A549 (cell line): Measurements from ENCODE around the gene PRR14. TPM values are rescaled to one million over a fixed set of nuclear protein-coding genes. Genes with fewer than 3 reads are reported as not detected.

Experiments
- ATAC-seq, 2 experiments: fragments of 200-7000 bp in 1 of 2; fragments of >200 bp in 1 of 2; cut with Nextera tagmentation in 1 of 2; cut with Tn5 transposase in 1 of 2; 3 replicates each; pipeline versions ENCODE4 v1.8.0 to v1.9.1; 2018 to 2020; ENCODE audit warnings: mild to moderate bottlenecking in 1 of 2, moderate library complexity in 1 of 2
- CTCF ChIA-PET: fragments of 300-600 bp; sonication (Branson Sonifier 250); formaldehyde crosslinking; extraction: SDS; loops from one replicate; lab custom pipeline; 2021; ENCODE audit warnings: antibody characterized with exemption, inconsistent platforms; lab: Yijun Ruan, JAX
- POLR2A ChIA-PET: fragments of 350-600 bp; formaldehyde crosslinking; extraction: SDS; loops from one replicate; lab custom pipeline; 2021; ENCODE audit warnings: antibody characterized with exemption, inconsistent platforms; lab: Yijun Ruan, JAX
- DNase-seq, 2 experiments: peaks; one replicate each; pipeline versions ENCODE4 v3.0.0 to v3.0.0-alpha.2; 2011 to 2016; ENCODE audit warnings: low read depth in 1 of 2, low spot score in 1 of 2
- FAIRE-seq: peaks from 2 replicates; lab custom pipeline; 2011; peaks lifted over from hg19 to GRCh38; lab: Jason Lieb, UNC
- H3K27ac ChIP-seq, 2 experiments: fragments of >200 bp; sonication (Bioruptor Twin); formaldehyde crosslinking; 3 replicates each; pipeline ENCODE4 v1.5.1; 2016 to 2017
- H3K4me1 ChIP-seq: fragments of >200 bp; sonication (Bioruptor Twin); formaldehyde crosslinking; 3 replicates; pipeline ENCODE4 v1.6.1; 2016
- H3K4me2 ChIP-seq: fragments of >200 bp; sonication (Bioruptor Twin); formaldehyde crosslinking; 3 replicates; pipeline ENCODE4 v1.6.1; 2016
- H3K4me3 ChIP-seq: fragments of >200 bp; sonication (Bioruptor Twin); formaldehyde crosslinking; 3 replicates; pipeline ENCODE4 v1.5.1; 2016
- H3K9me3 ChIP-seq: fragments of >200 bp; sonication (Bioruptor Twin); formaldehyde crosslinking; 3 replicates; pipeline ENCODE4 v1.6.1; 2016
- BHLHE40 ChIP-seq: IDR thresholded peaks from 2 replicates; pipeline ENCODE4 v1.6.1; 2012; ENCODE audit warnings: low read depth, low read length, inconsistent platforms
- CHD2 ChIP-seq: fragments of 150-350 bp; IDR thresholded peaks from 2 replicates; pipeline ENCODE4 v1.6.1; 2014; ENCODE audit warnings: low read length; ENCODE audit not compliant: partially characterized antibody
- E2F6 ChIP-seq: IDR thresholded peaks from 2 replicates; pipeline ENCODE4 v1.6.1; 2012; ENCODE audit warnings: low read depth, borderline replicate concordance
- EHMT2 ChIP-seq: fragments of 200-600 bp; sonication (generic); IDR thresholded peaks from 2 replicates; pipeline ENCODE4 v1.6.1; 2016; ENCODE audit warnings: antibody characterized with exemption, low read depth, mild to moderate bottlenecking, moderate library complexity
- FOSB ChIP-seq: fragments of 250-450 bp; sonication (Bioruptor Pico); IDR thresholded peaks from 2 replicates; pipeline ENCODE4 v1.5.0; 2020; ENCODE audit warnings: mild to moderate bottlenecking, moderate library complexity
- FOXS1 ChIP-seq: fragments of 250-450 bp; sonication (Bioruptor Pico); IDR thresholded peaks from 2 replicates; pipeline ENCODE4 v1.5.0; 2020; ENCODE audit warnings: mild to moderate bottlenecking, moderate library complexity
- GATA3 ChIP-seq: IDR thresholded peaks from 2 replicates; pipeline ENCODE4 v1.6.1; 2012; ENCODE audit warnings: borderline replicate concordance
- HES2 ChIP-seq: fragments of >200 bp; sonication (Bioruptor Twin); formaldehyde crosslinking; IDR thresholded peaks from 2 replicates; pipeline ENCODE4 v1.6.1; 2016
- HOXA7 ChIP-seq: fragments of 250-450 bp; sonication (Bioruptor Pico); IDR thresholded peaks from 2 replicates; pipeline ENCODE4 v1.5.0; 2020; ENCODE audit warnings: mild to moderate bottlenecking, moderate library complexity
- HOXB13 ChIP-seq: fragments of 250-450 bp; sonication (Bioruptor Pico); IDR thresholded peaks from 2 replicates; pipeline ENCODE4 v1.5.0; 2020; ENCODE audit warnings: low read depth, mild to moderate bottlenecking, moderate library complexity
- HOXB5 ChIP-seq: fragments of 250-450 bp; sonication (Bioruptor Pico); IDR thresholded peaks from 2 replicates; pipeline ENCODE4 v1.5.0; 2020; ENCODE audit warnings: mild to moderate bottlenecking, moderate library complexity
- JUN ChIP-seq, 2 experiments: fragments of >200 bp; sonication (Bioruptor Twin); formaldehyde crosslinking; IDR thresholded peaks; 2 replicates in 1 of 2; 3 replicates in 1 of 2; pipeline ENCODE4 v1.6.1; 2016 to 2017
- JUNB ChIP-seq: fragments of >200 bp; sonication (Bioruptor Twin); formaldehyde crosslinking; IDR thresholded peaks from 2 replicates; pipeline ENCODE4 v1.6.1; 2016
- MAX ChIP-seq: IDR thresholded peaks from 2 replicates; pipeline ENCODE4 v1.6.1; 2012
- MAZ ChIP-seq: fragments of 150-350 bp; IDR thresholded peaks from 2 replicates; pipeline ENCODE4 v1.6.1; 2014; ENCODE audit warnings: antibody characterized with exemption, low read depth, low read length, borderline replicate concordance
- MYC ChIP-seq: IDR thresholded peaks from 2 replicates; pipeline ENCODE4 v1.6.1; 2012; ENCODE audit warnings: mild to moderate bottlenecking, inconsistent platforms, low read length, improper control_type of control experiment, borderline replicate concordance
- NFE2L2 ChIP-seq: fragments of 150-350 bp; conservative IDR thresholded peaks from 2 replicates; pipeline ENCODE4 v1.6.1; 2014; ENCODE audit warnings: low read length
- PHF8 ChIP-seq: fragments of 200-600 bp; sonication (generic); IDR thresholded peaks from 2 replicates; pipeline ENCODE4 v1.6.1; 2016; ENCODE audit warnings: low read depth, mild to moderate bottlenecking, antibody characterized with exemption, moderate library complexity, borderline replicate concordance
- POLR2A ChIP-seq: IDR thresholded peaks from 2 replicates; pipeline ENCODE4 v1.6.1; 2012; ENCODE audit warnings: mild to moderate bottlenecking, low read length
- POLR2AphosphoS2 ChIP-seq: conservative IDR thresholded peaks from 2 replicates; pipeline ENCODE4 v1.6.1; 2012; ENCODE audit warnings: low read length, improper control_type of control experiment, inconsistent platforms
- RAD21 ChIP-seq, 2 experiments: fragments of >200 bp in 1 of 2; sonication (Bioruptor Twin) in 1 of 2; formaldehyde crosslinking in 1 of 2; IDR thresholded peaks in 1 of 2; conservative IDR thresholded peaks in 1 of 2; 2 replicates in 1 of 2; 3 replicates in 1 of 2; pipeline ENCODE4 v1.6.1; 2012 to 2018; ENCODE audit warnings: inconsistent platforms in 1 of 2
- RARB ChIP-seq: fragments of 250-450 bp; sonication (Bioruptor Pico); IDR thresholded peaks from 2 replicates; pipeline ENCODE4 v1.8.0; 2021; ENCODE audit warnings: mild to moderate bottlenecking, moderate library complexity
- RFX5 ChIP-seq: fragments of 450-650 bp; IDR thresholded peaks from 2 replicates; pipeline ENCODE4 v1.7.1; 2014; ENCODE audit warnings: antibody characterized with exemption, mild to moderate bottlenecking, moderate library complexity
- TP53 ChIP-seq: fragments of 250-450 bp; sonication (Bioruptor Pico); IDR thresholded peaks from 2 replicates; pipeline ENCODE4 v1.5.0; 2021; ENCODE audit warnings: mild to moderate bottlenecking, moderate library complexity
- ZC3H11A ChIP-seq: fragments of 450-650 bp; IDR thresholded peaks from 2 replicates; pipeline ENCODE4 v1.6.1; 2014; ENCODE audit warnings: antibody characterized with exemption, mild to moderate bottlenecking
- ZNF302 ChIP-seq: fragments of 250-450 bp; sonication (Bioruptor Pico); IDR thresholded peaks from 2 replicates; pipeline ENCODE4 v1.9.0; 2021; ENCODE audit warnings: inconsistent platforms, mild to moderate bottlenecking, moderate library complexity
- WGBS: methylation state at CpG from one replicate; pipeline ENCODE4 v1.1.6; 2017; ENCODE audit errors: missing lambda C conversion rate; 5-methylcytosine and 5-hydroxymethylcytosine counted together
- polyA plus RNA-seq, 4 experiments: library from polyadenylated mRNA; depleted of rRNA in 3 of 4; stranded (reverse); fragments of >200 nt; fragmentation: RNase III in 1 of 4; extraction: RNeasy Plus Mini Kit Qiagen cat#74134 plus additional on column Dnase treatment in 1 of 4; gene quantifications; 2 replicates in 3 of 4; 3 replicates in 1 of 4; pipeline ENCODE4 v1.2.3, GENCODE V29; 2011 to 2017
- TF ChIP-seq, protein P1 (sequence below): fragments of 250-450 bp; sonication (Bioruptor Pico); IDR thresholded peaks from 2 replicates; pipeline ENCODE4 v1.5.0; 2020; ENCODE audit warnings: low read depth, mild to moderate bottlenecking, moderate library complexity
- TF ChIP-seq, protein P2 (sequence below): fragments of 250-450 bp; sonication (Bioruptor Pico); IDR thresholded peaks from 2 replicates; pipeline ENCODE4 v1.5.0; 2021; ENCODE audit warnings: mild to moderate bottlenecking, moderate library complexity, borderline replicate concordance

Gene PRR14
- polyA plus RNA-seq, 2 of the 4 experiments (the other 2 are of a cell fraction): 6.3 to 18.2 TPM

- H3K4me1 ChIP-seq: no peaks in the 10 kb centered on the region
- H3K4me2 ChIP-seq: no peak overlapping the region
- FAIRE-seq: no peak
- POLR2A ChIA-PET: interaction anchor here (0.7 to 1.2 kb wide), 2 partner anchors 10 to 14 kb away, joined by 3 read pairs; no protein-coding TSS in a partner anchor
- ATAC-seq: no peak
- H3K4me3 ChIP-seq: no peak overlapping the region
- CTCF ChIA-PET: interaction anchor here (0.6 to 3.3 kb wide), 5 partner anchors 14 to 251 kb away, joined by 3 to 12 read pairs (median 6); partner anchors contain the start of genes DCTPP1 and FBRS
- DNase-seq: no peak
- H3K27ac ChIP-seq: no peak overlapping the region
- H3K9me3 ChIP-seq: no peaks in the 10 kb centered on the region
- WGBS: 69% methylated on average over 4 of the region's 4 CpGs
- TF ChIP-seq RFX5: no peak
- TF ChIP-seq HES2: no peak
- no peak for TF ChIP-seq JUNB
- TF ChIP-seq, protein P1, sequence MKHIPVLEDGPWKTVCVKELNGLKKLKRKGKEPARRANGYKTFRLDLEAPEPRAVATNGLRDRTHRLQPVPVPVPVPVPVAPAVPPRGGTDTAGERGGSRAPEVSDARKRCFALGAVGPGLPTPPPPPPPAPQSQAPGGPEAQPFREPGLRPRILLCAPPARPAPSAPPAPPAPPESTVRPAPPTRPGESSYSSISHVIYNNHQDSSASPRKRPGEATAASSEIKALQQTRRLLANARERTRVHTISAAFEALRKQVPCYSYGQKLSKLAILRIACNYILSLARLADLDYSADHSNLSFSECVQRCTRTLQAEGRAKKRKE (CRISPR knock-in tag): no peak
- TF ChIP-seq FOXS1 (CRISPR knock-in tag): no peak
- TF ChIP-seq EHMT2: no peak
- no peak for TF ChIP-seq RARB (CRISPR knock-in tag)
- TF ChIP-seq CHD2: no peak
- no peak for TF ChIP-seq E2F6
- no peak for TF ChIP-seq HOXA7 (CRISPR knock-in tag)
- no peak for TF ChIP-seq ZC3H11A
- no peak for TF ChIP-seq PHF8
- no peak for TF ChIP-seq HOXB13 (CRISPR knock-in tag)
- no peak for TF ChIP-seq HOXB5 (CRISPR knock-in tag)
- no peak for TF ChIP-seq RAD21 (conservative IDR thresholded peaks at IDR 0.05 in 1 of 2, IDR thresholded peaks at IDR 0.05 in 1 of 2)
- TF ChIP-seq FOSB (CRISPR knock-in tag): no peak
Measured at GRCh38 chr16:30644334-30644830, 6.4 kb upstream of the PRR14 start.

DNA sequence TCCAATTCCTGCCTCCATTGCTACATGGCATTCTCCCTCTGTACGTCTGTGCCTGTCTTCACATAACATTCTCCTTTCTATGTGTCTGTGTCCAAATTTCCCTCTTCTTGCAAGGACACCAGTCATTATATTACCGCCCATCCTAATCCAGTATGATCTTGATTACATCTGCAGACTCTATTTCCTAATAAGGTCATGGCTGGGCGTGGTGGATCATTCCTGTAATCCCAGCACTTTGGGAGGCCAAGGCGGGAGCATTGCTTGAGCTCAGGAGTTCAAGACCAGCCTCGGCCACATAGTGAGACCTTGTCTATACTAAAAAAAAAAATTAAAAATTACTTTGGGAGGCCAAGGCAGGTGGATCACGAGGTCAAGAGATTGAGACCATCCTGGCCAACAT lies 5.0 kb upstream of the PRR14 start:
- H3K4me2 ChIP-seq: no peak overlapping the region
- 60% methylated on average over 6 of the region's 6 CpGs for WGBS
- H3K4me1 ChIP-seq: 0 out of 3 replicates have a peak, but pooled peaks cover 4% of the 10 kb centered on the region
- ChIA-PET POLR2A (no interaction called here), CTCF (interaction anchor here (1.2 to 3.3 kb wide), 2 partner anchors 16 to 216 kb away, joined by 5 to 12 read pairs; partner anchors contain the start of gene DCTPP1)
- H3K4me3 ChIP-seq: no peak overlapping the region
- no peaks in the 10 kb centered on the region for H3K9me3 ChIP-seq
- H3K27ac ChIP-seq: no peak overlapping the region
- TF ChIP-seq NFE2L2 (no peak), MAX (no peak), RARB (CRISPR knock-in tag) (no peak), HOXA7 (CRISPR knock-in tag) (no peak), RFX5 (no peak), POLR2A (no peak), ZNF302 (CRISPR knock-in tag) (no peak), TP53 (no peak), FOSB (CRISPR knock-in tag) (no peak), JUN (IDR thresholded peaks at IDR 0.05) (no peak)
- TF ChIP-seq, protein P1 (CRISPR knock-in tag): no peak
- no peak for FAIRE-seq
- no peak for DNase-seq
- no peak for ATAC-seq

GRCh38 chr16:30647274-30647571 lies 3.5 kb upstream of the PRR14 start:
- ATAC-seq (no peak), DNase-seq (no peak), FAIRE-seq (no peak)
- CTCF ChIA-PET: no interaction called here
- Histone ChIP-seq H3K9me3 (no peaks in the 10 kb centered on the region), H3K4me1 (peaks cover 7% of the 10 kb centered on the region; the same call in 2 of the 3 replicates), H3K27ac (no peak overlapping the region), H3K4me3 (no peak overlapping the region), H3K4me2 (no peak overlapping the region)
- 71% methylated on average over 1 of the region's 1 CpG for WGBS
- POLR2A ChIA-PET: no interaction called here
- TF ChIP-seq ZC3H11A: no peak
- no peak for TF ChIP-seq MAZ
- no peak for TF ChIP-seq GATA3
- no peak for TF ChIP-seq FOSB (CRISPR knock-in tag)
- TF ChIP-seq HOXB5 (CRISPR knock-in tag): no peak
- TF ChIP-seq E2F6: no peak
- no peak for TF ChIP-seq POLR2A
- TF ChIP-seq POLR2AphosphoS2: no peak
- no peak for TF ChIP-seq MYC
- TF ChIP-seq CHD2: no peak
- no peak for TF ChIP-seq BHLHE40
- TF ChIP-seq, protein P2, sequence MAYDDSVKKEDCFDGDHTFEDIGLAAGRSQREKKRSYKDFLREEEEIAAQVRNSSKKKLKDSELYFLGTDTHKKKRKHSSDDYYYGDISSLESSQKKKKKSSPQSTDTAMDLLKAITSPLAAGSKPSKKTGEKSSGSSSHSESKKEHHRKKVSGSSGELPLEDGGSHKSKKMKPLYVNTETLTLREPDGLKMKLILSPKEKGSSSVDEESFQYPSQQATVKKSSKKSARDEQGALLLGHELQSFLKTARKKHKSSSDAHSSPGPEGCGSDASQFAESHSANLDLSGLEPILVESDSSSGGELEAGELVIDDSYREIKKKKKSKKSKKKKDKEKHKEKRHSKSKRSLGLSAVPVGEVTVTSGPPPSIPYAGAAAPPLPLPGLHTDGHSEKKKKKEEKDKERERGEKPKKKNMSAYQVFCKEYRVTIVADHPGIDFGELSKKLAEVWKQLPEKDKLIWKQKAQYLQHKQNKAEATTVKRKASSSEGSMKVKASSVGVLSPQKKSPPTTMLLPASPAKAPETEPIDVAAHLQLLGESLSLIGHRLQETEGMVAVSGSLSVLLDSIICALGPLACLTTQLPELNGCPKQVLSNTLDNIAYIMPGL: no peak
